Naive thymus-derived CD8-positive, alpha-beta T cell (primary cell): ENCODE measurements around the gene SLFN14. TPM values are rescaled to one million over a fixed set of nuclear protein-coding genes. Genes with fewer than 3 reads are reported as not detected.
"Not testable (repeated sequence)": the region's sequence is repeated elsewhere in the genome, so short reads cannot be mapped to it uniquely, and the experiment has no call there.

ENCODE experiments used
- ATAC-seq, 2 donors: fragments of 150-1000 bp; cut with Tn5 transposase in 1 of 2; sonication (Bioruptor Pico), chemical (Tn5 transposase) in 1 of 2; 1 replicate in 1 of 2; 2 replicates in 1 of 2; pipeline ENCODE4 v1.10.0; 2021; ENCODE audit warnings: mild to moderate bottlenecking in 2 of 2, moderate library complexity in 2 of 2
- POLR2A ChIA-PET: fragments of 350-600 bp; sonication (Branson Sonifier 250); formaldehyde crosslinking; loops from one replicate; lab custom pipeline; 2021; ENCODE audit warnings: antibody characterized with exemption; lab: Charles Lee
- DNase-seq, 10 donors: peaks; one replicate each; pipeline versions ENCODE4 v3.0.0 to v3.0.0-alpha.2; 2020 to 2022
- H3K27ac Mint-ChIP-seq, 10 donors: one replicate each; pipeline ENCODE4 v1.8.0; 2020 to 2022; ENCODE audit warnings: mild to moderate bottlenecking in 10 of 10, mixed read lengths in 10 of 10, moderate library complexity in 4 of 10, inconsistent platforms in 1 of 10
- H3K27me3 Mint-ChIP-seq, 5 donors: one replicate each; pipeline ENCODE4 v1.8.0; 2021 to 2022; ENCODE audit warnings: mixed read lengths in 5 of 5
- H3K36me3 Mint-ChIP-seq, 3 donors: one replicate each; pipeline ENCODE4 v1.8.0; 2020 to 2022; ENCODE audit warnings: mixed read lengths in 3 of 3, mild to moderate bottlenecking in 2 of 3, inconsistent platforms in 1 of 3
- H3K4me1 Mint-ChIP-seq, 4 donors: one replicate each; pipeline ENCODE4 v1.8.0; 2021 to 2022; ENCODE audit warnings: mixed read lengths in 4 of 4
- H3K4me3 Mint-ChIP-seq, 10 donors: one replicate each; pipeline ENCODE4 v1.8.0; 2020 to 2022; ENCODE audit warnings: mild to moderate bottlenecking in 10 of 10, mixed read lengths in 10 of 10, moderate library complexity in 6 of 10, inconsistent platforms in 1 of 10
- H3K9me3 Mint-ChIP-seq, 9 donors: one replicate each; pipeline ENCODE4 v1.8.0; 2020 to 2022; ENCODE audit warnings: mixed read lengths in 9 of 9, mild to moderate bottlenecking in 3 of 9, inconsistent platforms in 1 of 9, moderate library complexity in 1 of 9
- polyA plus RNA-seq, 3 donors: library from polyadenylated mRNA; unstranded; fragments of 300-500 nt; fragmentation: Illumina TruSeq; gene quantifications; one replicate each; pipeline ENCODE4 v1.2.3, GENCODE V29; 2021
- total RNA-seq, 8 experiments: library from RNA in 2 of 8; stranded (reverse) in 2 of 8; gene quantifications; one replicate each; pipeline ENCODE4 v1.2.3 and lab custom pipeline; 2021 to 2026

Gene SLFN14
- total and polyA plus RNA-seq, 5 experiments from 2014 or later, result 0.06 to 0.33 (median 0.13) TPM; not detected in 2

- Mint-ChIP-seq H3K27me3 (peaks cover 0 to 2% (median 0%) of the 10 kb centered on the region in 5 donors), H3K4me1 (peaks cover 18 to 49% (median 36%) of the 10 kb centered on the region in 4 donors), H3K27ac (peak overlapping the region; percentile 97 to 100 (median 99)), H3K9me3 (no peaks in the 10 kb centered on the region), H3K4me3 (peak overlapping the region; percentile 96 to 100 (median 98)), H3K36me3 (no peaks in the 10 kb centered on the region)
- POLR2A ChIA-PET, result interaction anchor here (0.8 to 4.7 kb wide), 8 partner anchors 9 to 373 kb away, joined by 3 to 84 read pairs (median 3); partner anchors contain the start of genes PEX12, SLFN14 and SLFN5
- ATAC-seq (peak in 1 of 2 donors; percentile 9), DNase-seq (no peak)
Observed at GRCh38 chr17:35586569-35587073, 26.0 kb upstream of the SLFN14 start.

- POLR2A ChIA-PET, result no interaction called here
- H3K27me3 Mint-ChIP-seq, result peaks cover 0 to 2% (median 0%) of the 10 kb centered on the region in 5 donors
- no peaks in the 10 kb centered on the region for H3K36me3 Mint-ChIP-seq
- no peaks in the 10 kb centered on the region for H3K9me3 Mint-ChIP-seq
- H3K4me1 Mint-ChIP-seq, result peaks cover 16 to 33% (median 28%) of the 10 kb centered on the region in 4 donors
- no peak overlapping the region for H3K27ac Mint-ChIP-seq
- ATAC-seq (no peak), DNase-seq (no peak)
- H3K4me3 Mint-ChIP-seq, result no peak overlapping the region
Observed at GRCh38 chr17:35584061-35584460, 23.4 kb upstream of the SLFN14 start.

DNA sequence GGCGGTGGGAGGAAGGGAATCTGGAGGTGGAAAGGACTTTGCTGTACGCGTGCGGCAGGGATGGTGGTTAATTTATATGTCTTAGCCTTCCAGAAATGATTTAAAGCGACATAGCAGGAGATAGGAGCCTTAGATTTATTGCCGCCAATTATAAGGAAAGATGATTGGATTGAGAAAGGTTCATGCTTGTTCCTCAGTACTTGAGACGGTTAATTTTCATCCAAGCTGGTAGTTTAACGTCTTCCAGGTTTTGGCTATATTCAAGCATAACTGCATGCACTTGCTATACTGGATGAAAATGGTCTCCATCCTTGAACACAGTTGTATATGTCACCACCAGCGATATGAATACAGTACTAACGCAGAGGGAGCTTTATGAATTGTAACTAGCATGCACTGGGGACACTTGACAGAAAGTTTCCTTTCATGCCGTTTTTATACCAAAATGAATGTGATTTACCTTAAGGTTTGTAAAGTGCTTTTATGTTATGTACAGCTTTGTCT is 18.4 kb upstream of the SLFN14 start:
- Mint-ChIP-seq H3K9me3 (no peaks in the 10 kb centered on the region), H3K27ac (peak overlapping the region; percentile 98 to 100 (median 99)), H3K4me3 (peak overlapping the region; percentile 93 to 100 (median 98)), H3K36me3 (peaks cover 0 to 14% (median 0%) of the 10 kb centered on the region in 3 donors), H3K4me1 (peaks cover 10 to 30% (median 26%) of the 10 kb centered on the region in 4 donors), H3K27me3 (peaks cover 0 to 1% (median 0%) of the 10 kb centered on the region in 5 donors)
- peak in 1 of 10 donors; percentile 16 for DNase-seq
- POLR2A ChIA-PET, result interaction anchor here (0.8 to 5.5 kb wide), 25 partner anchors 9 to 490 kb away, joined by 3 to 84 read pairs (median 5); partner anchors contain the start of genes AP2B1, NLE1, SLFN11 and SLFN12L
- ATAC-seq, result peak in 1 of 2 donors; percentile 24

DNA sequence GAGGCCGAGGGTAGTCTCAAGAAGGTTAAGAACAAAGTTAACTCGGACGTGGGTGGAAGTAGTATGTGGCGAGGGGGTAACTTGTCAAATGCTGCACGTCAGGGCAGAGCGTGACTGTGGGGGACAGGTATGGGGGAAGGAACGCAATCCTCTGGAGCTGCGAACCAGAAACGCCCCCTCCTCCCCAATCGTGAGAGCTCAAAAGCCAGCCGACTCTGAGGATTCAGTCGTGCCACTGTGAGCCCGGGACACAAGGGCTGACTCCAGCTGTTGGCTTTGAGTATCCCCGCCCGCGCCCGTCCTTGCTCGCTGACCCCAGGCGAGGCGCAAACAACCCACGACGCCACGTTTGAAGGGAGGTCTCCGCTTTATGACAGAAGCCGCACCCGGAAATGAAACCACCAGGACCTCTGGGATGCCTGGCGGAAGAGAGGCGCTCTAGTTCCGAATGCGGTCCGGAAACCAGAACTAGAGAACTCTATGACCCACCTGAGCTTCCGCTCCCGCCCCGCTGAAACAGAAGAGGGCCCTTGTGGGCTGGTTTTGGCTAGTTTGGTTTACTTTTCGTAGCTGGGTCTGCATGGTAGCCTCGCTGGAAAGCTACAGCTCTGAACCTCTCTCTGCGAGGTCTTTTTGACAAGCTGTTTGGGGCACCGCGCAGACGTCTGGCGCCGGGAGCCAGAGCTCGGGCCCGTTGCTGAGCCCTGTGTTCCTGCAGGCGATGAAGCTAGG is 17.7 kb upstream of the SLFN14 start, which contains the start of gene PEX12:
PEX12 (minus strand) TSS at position 375 of the 732 bp plus-strand sequence. CDS start 550 bp downstream, outside the sequence.
- DNase-seq (peak; percentile 66 to 95 (median 88)), ATAC-seq (peak; percentile 96 to 97)
- H3K36me3 Mint-ChIP-seq, result peaks cover 0 to 17% (median 0%) of the 10 kb centered on the region in 3 donors
- H3K27me3 Mint-ChIP-seq, result peaks cover 0 to under 1% (median 0%) of the 10 kb centered on the region in 5 donors
- POLR2A ChIA-PET, result interaction anchor here (0.8 to 5.5 kb wide), 28 partner anchors 9 to 489 kb away, joined by 3 to 84 read pairs (median 5); partner anchors contain the start of genes AP2B1, NLE1, SLFN11 and SLFN12L
- H3K9me3 Mint-ChIP-seq, result no peaks in the 10 kb centered on the region
- H3K27ac Mint-ChIP-seq, result peak within 1 kb of the TSS; percentile 98 to 100 (median 99)
- peak within 1 kb of the TSS; percentile 93 to 100 (median 98) for H3K4me3 Mint-ChIP-seq
- H3K4me1 Mint-ChIP-seq, result peaks cover 10 to 30% (median 26%) of the 10 kb centered on the region in 4 donors

DNA sequence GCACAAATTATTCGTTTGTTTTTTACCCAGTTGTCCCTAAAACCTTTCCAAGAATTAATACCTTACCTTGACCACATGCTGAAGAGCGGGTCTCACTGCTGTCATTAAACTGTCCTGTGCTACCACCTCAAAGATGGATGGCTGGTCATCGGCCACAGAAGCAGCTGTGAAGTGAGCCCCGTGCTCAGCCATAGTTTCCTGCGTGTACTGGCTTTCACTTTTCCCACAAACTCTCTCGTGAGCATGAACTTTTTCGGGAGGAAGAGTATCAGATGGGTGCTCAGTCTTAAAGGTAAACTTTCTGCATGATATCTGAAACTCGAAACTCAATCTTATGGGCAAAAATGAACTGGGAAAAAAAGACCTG is 17.2 kb upstream of the SLFN14 start:
- ATAC-seq (no peak), DNase-seq (peak in 1 of 10 donors; percentile 10)
- Mint-ChIP-seq H3K9me3 (no peaks in the 10 kb centered on the region), H3K27ac (peak overlapping the region; percentile 98 to 100 (median 99)), H3K4me1 (peaks cover 10 to 30% (median 27%) of the 10 kb centered on the region in 4 donors), H3K4me3 (peak overlapping the region; percentile 93 to 100 (median 98)), H3K27me3 (no peaks in the 10 kb centered on the region), H3K36me3 (peaks cover 0 to 17% (median 0%) of the 10 kb centered on the region in 3 donors)
- POLR2A ChIA-PET, result interaction anchor here (0.8 to 5.5 kb wide), 21 partner anchors 10 to 489 kb away, joined by 3 to 84 read pairs (median 6); partner anchors contain the start of genes AP2B1, NLE1, SLFN12L and SLFN14

- peak overlapping the region in 8 of 10 donors; percentile 11 to 100 (median 55) for H3K27ac Mint-ChIP-seq
- H3K27me3 Mint-ChIP-seq, result no peaks in the 10 kb centered on the region
- POLR2A ChIA-PET, result interaction anchor here (1.7 to 5.5 kb wide), 3 partner anchors 8 to 34 kb away, joined by 5 to 84 read pairs (median 68); partner anchors contain the start of gene AP2B1
- H3K36me3 Mint-ChIP-seq, result peaks cover 0 to 23% (median 0%) of the 10 kb centered on the region in 3 donors
- ATAC-seq (no peak), DNase-seq (no peak)
- H3K9me3 Mint-ChIP-seq, result no peaks in the 10 kb centered on the region
- peaks cover 10 to 34% (median 31%) of the 10 kb centered on the region in 4 donors for H3K4me1 Mint-ChIP-seq
- H3K4me3 Mint-ChIP-seq, result peak overlapping the region in 4 of 10 donors; percentile 15 to 52 (median 28)
Observed at GRCh38 chr17:35575759-35576158, 15.1 kb upstream of the SLFN14 start.

- no peak for ATAC-seq
- POLR2A ChIA-PET, result interaction anchor here (0.9 to 6.9 kb wide), 2 partner anchors 8 to 17 kb away, joined by 3 to 68 read pairs; partner anchors contain the start of gene PEX12
- DNase-seq, result no peak
- Mint-ChIP-seq H3K4me1 (peaks cover 19 to 39% (median 37%) of the 10 kb centered on the region in 4 donors), H3K36me3 (peaks cover 0 to 12% (median 0%) of the 10 kb centered on the region in 3 donors), H3K9me3 (no peaks in the 10 kb centered on the region), H3K27ac (peak overlapping the region in 7 of 10 donors; percentile 4 to 79 (median 61)), H3K27me3 (no peaks in the 10 kb centered on the region), H3K4me3 (peak overlapping the region; percentile 16 to 99 (median 70))
Observed at GRCh38 chr17:35569405-35569804, 8.8 kb upstream of the SLFN14 start.

DNA sequence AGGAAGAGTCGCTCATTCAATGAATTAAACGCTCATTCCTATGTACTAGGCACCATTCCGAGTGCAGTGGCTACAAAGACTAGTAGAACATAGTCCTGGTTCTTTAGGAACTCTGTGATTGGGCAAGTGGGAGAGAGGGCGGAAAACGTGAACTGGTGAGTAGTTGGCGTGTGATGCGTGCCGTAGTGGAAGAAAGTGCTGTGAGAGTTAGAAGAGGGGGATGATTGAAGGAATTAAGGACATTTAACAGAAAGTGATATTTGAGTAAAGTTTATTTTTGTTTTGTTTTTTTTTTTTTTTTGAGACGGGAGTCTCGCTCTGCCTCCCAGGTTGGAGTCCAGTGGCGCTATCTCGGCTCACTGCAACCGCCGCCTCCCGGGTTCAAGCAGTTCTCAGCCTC is 7.9 kb upstream of the SLFN14 start:
- H3K4me1 Mint-ChIP-seq, result peaks cover 19 to 39% (median 37%) of the 10 kb centered on the region in 4 donors
- peaks cover 0 to 5% (median 2%) of the 10 kb centered on the region in 5 donors for H3K27me3 Mint-ChIP-seq
- ATAC-seq (peak; percentile 25 to 29), DNase-seq (peak in 3 of 10 donors; percentile 15 to 21 (median 18))
- peak overlapping the region; percentile 80 to 99 (median 97) for H3K27ac Mint-ChIP-seq
- H3K9me3 Mint-ChIP-seq, result no peaks in the 10 kb centered on the region
- POLR2A ChIA-PET, result interaction anchor here (2.1 to 6.9 kb wide), 2 partner anchors 9 to 18 kb away, joined by 9 to 68 read pairs; partner anchors contain the start of genes AP2B1 and PEX12
- peaks cover 0 to 6% (median 0%) of the 10 kb centered on the region in 3 donors for H3K36me3 Mint-ChIP-seq
- H3K4me3 Mint-ChIP-seq, result peak overlapping the region; percentile 82 to 99 (median 94)

DNA sequence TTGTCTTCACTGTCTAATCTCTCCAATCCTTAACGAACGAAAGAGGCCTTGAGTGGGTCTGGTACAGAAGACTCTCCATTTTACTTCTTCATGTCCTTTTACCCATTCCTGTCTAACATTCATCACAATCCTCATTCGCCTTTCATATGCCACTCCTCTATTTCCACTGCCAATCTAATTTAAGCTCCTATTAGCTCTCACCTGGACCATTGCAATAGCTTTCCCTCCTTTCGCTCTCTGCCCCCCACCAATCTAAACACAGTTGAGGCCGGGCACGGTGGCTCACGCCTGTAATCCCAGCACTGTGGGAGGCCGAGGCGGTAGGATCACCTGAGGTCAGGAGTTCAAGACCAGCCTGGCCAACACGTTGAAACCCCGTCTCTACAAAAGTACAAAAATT is 6.3 kb upstream of the SLFN14 start:
- peaks cover 19 to 39% (median 36%) of the 10 kb centered on the region in 4 donors for H3K4me1 Mint-ChIP-seq
- H3K27ac Mint-ChIP-seq, result peak overlapping the region in 9 of 10 donors; percentile 40 to 97 (median 83)
- H3K36me3 Mint-ChIP-seq, result peaks cover 0 to under 1% (median 0%) of the 10 kb centered on the region in 3 donors
- H3K4me3 Mint-ChIP-seq, result peak overlapping the region; percentile 74 to 99 (median 90)
- ATAC-seq (no peak), DNase-seq (no peak)
- POLR2A ChIA-PET, result interaction anchor here (0.6 to 6.9 kb wide), 5 partner anchors 11 to 377 kb away, joined by 3 to 68 read pairs (median 5); partner anchors contain the start of genes AP2B1 and PEX12
- peaks cover 0 to 9% (median 2%) of the 10 kb centered on the region in 5 donors for H3K27me3 Mint-ChIP-seq
- no peaks in the 10 kb centered on the region for H3K9me3 Mint-ChIP-seq

- POLR2A ChIA-PET, H3K4me3 Mint-ChIP-seq, H3K27me3 Mint-ChIP-seq, ATAC-seq, DNase-seq, H3K27ac Mint-ChIP-seq, H3K9me3 Mint-ChIP-seq, H3K36me3 Mint-ChIP-seq: not testable (repeated sequence)
- peaks cover 5 to 14% (median 9%) of the 10 kb centered on the region in 4 donors for H3K4me1 Mint-ChIP-seq
Observed at GRCh38 chr17:35563181-35563580, 2.6 kb upstream of the SLFN14 start.

GRCh38 chr17:35559495-35560210 is 966 bp downstream of the SLFN14 start:
- H3K36me3 Mint-ChIP-seq, result no peaks in the 10 kb centered on the region
- H3K4me3 Mint-ChIP-seq, result no peak overlapping the region
- no peak overlapping the region for H3K27ac Mint-ChIP-seq
- no peaks in the 10 kb centered on the region for H3K4me1 Mint-ChIP-seq
- DNase-seq (no peak), ATAC-seq (no peak)
- H3K27me3 Mint-ChIP-seq, result peaks cover 2 to 9% (median 7%) of the 10 kb centered on the region in 5 donors
- no peaks in the 10 kb centered on the region for H3K9me3 Mint-ChIP-seq
- POLR2A ChIA-PET, result interaction anchor here (1.2 kb wide), 1 partner anchor 18 kb away, joined by 3 read pairs; the partner anchor contains the start of gene PEX12
